HepG2 (cell line): ENCODE results near the gene MXRA8. TPM values are rescaled to one million over a fixed set of nuclear protein-coding genes. Genes with fewer than 3 reads are reported as not detected.
A peak's percentile ranks its signal among the peaks of the same experiment; 100 is the strongest.

ENCODE experiments used
- FOXA1 ChIP-seq, 2 experiments: fragments of 450-650 bp in 1 of 2; sonication (generic) in 1 of 2; formaldehyde crosslinking in 1 of 2; IDR thresholded peaks; 2 replicates each; pipeline versions ENCODE4 v1.4.0 to v1.6.1; 2016 to 2020; ENCODE audit warnings: missing genetic modification reagents in 1 of 2
- FOXO4 ChIP-seq: sonication (generic); formaldehyde crosslinking; conservative IDR thresholded peaks from 2 replicates; pipeline ENCODE4 v1.8.1; 2023; ENCODE audit warnings: missing genetic modification reagents
- JUN ChIP-seq: sonication (generic); formaldehyde crosslinking; IDR thresholded peaks from 2 replicates; pipeline ENCODE4 v1.4.0; 2020; ENCODE audit warnings: mild to moderate bottlenecking, missing genetic modification reagents
- NCOA2 ChIP-seq: sonication (generic); formaldehyde crosslinking; IDR thresholded peaks from 2 replicates; pipeline ENCODE4 v1.8.0; 2022; ENCODE audit warnings: inconsistent platforms
- PAF1 ChIP-seq: IDR thresholded peaks from 2 replicates; pipeline ENCODE4 v1.6.1; 2016; ENCODE audit warnings: missing genetic modification reagents, missing compliant biosample characterization
- PCBP1 ChIP-seq: fragments of 200-400 bp; formaldehyde crosslinking; IDR thresholded peaks from 2 replicates; pipeline ENCODE4 v1.6.1; 2017; ENCODE audit warnings: mild to moderate bottlenecking, low read depth, low read length, borderline replicate concordance
- RFX5 ChIP-seq: IDR thresholded peaks from 2 replicates; pipeline ENCODE4 v1.6.1; 2011; ENCODE audit warnings: low read depth, low read length, improper control_type of control experiment
- RNF2 ChIP-seq: fragments of 450-650 bp; conservative IDR thresholded peaks from 2 replicates; pipeline ENCODE4 v1.6.1; 2016; ENCODE audit warnings: low read depth
- SYNCRIP ChIP-seq: fragments of 200-400 bp; formaldehyde crosslinking; IDR thresholded peaks from 2 replicates; pipeline ENCODE4 v1.6.1; 2018; ENCODE audit warnings: mild to moderate bottlenecking, low read depth, low read length; ENCODE audit not compliant: insufficient read depth
- TGIF2 ChIP-seq: IDR thresholded peaks from 2 replicates; pipeline ENCODE4 v1.6.1; 2016; ENCODE audit warnings: control low read depth, missing compliant biosample characterization
- TMF1 ChIP-seq: sonication (generic); formaldehyde crosslinking; IDR thresholded peaks from 2 replicates; pipeline ENCODE4 v1.8.1; 2022; ENCODE audit warnings: low read depth, missing genetic modification reagents
- ZNF20 ChIP-seq: sonication (generic); formaldehyde crosslinking; IDR thresholded peaks from 2 replicates; pipeline ENCODE4 v1.4.0; 2020; ENCODE audit warnings: mild to moderate bottlenecking, moderate library complexity, missing genetic modification reagents
- ZNF3 ChIP-seq: IDR thresholded peaks from 2 replicates; pipeline ENCODE4 v1.7.0; 2017; ENCODE audit warnings: inconsistent platforms
- ZNF34 ChIP-seq: sonication (generic); formaldehyde crosslinking; IDR thresholded peaks from 2 replicates; pipeline ENCODE4 v1.4.0; 2020; ENCODE audit warnings: mild to moderate bottlenecking, missing genetic modification reagents, borderline replicate concordance
- ZNF580 ChIP-seq: IDR thresholded peaks from 2 replicates; pipeline ENCODE4 v1.6.1; 2016; ENCODE audit warnings: low read depth, borderline replicate concordance
- ZNF713 ChIP-seq: sonication (generic); formaldehyde crosslinking; IDR thresholded peaks from 2 replicates; pipeline ENCODE4 v1.4.0; 2020; ENCODE audit warnings: mild to moderate bottlenecking, missing genetic modification reagents
- ZNF737 ChIP-seq: sonication (generic); formaldehyde crosslinking; IDR thresholded peaks from 2 replicates; pipeline ENCODE4 v1.5.0; 2020; ENCODE audit warnings: missing genetic modification reagents, mild to moderate bottlenecking, borderline replicate concordance
- ZNF761 ChIP-seq: sonication (generic); formaldehyde crosslinking; conservative IDR thresholded peaks from 2 replicates; pipeline ENCODE4 v1.4.0; 2020; ENCODE audit warnings: mild to moderate bottlenecking, missing genetic modification reagents
- ZNF781 ChIP-seq: sonication (generic); formaldehyde crosslinking; IDR thresholded peaks from 2 replicates; pipeline ENCODE4 v1.5.1; 2020; ENCODE audit warnings: borderline replicate concordance, mild to moderate bottlenecking, missing genetic modification reagents; ENCODE audit errors: not compliant biosample characterization
- ZNF800 ChIP-seq: sonication (generic); formaldehyde crosslinking; IDR thresholded peaks from 2 replicates; pipeline ENCODE4 v1.4.0; 2020; ENCODE audit warnings: missing genetic modification reagents
- ZSCAN30 ChIP-seq: sonication (generic); formaldehyde crosslinking; IDR thresholded peaks from 2 replicates; pipeline ENCODE4 v1.5.0; 2020; ENCODE audit warnings: mild to moderate bottlenecking, missing genetic modification reagents
- polyA plus RNA-seq, 8 experiments: library from polyadenylated mRNA; depleted of rRNA in 3 of 8; stranded (reverse) in 7 of 8; unstranded in 1 of 8; fragments of >200 nt; fragmentation: Illumina TruSeq in 4 of 8; extraction: Trizol in 4 of 8; gene quantifications; 2 replicates each; pipeline versions ENCODE4 v1.2.1 to v1.2.3, GENCODE V29; 2011 to 2016; ENCODE audit warnings: low read depth in 4 of 8, missing spikeins in 1 of 8, mixed read lengths in 1 of 8; ENCODE audit not compliant: insufficient read depth in 1 of 8
- total RNA-seq, 5 experiments: library from RNA; depleted of rRNA; stranded (reverse); fragments of >200 nt; fragmentation: Illumina TruSeq; extraction: Trizol; gene quantifications; 2 replicates each; pipeline ENCODE4 v1.2.3, GENCODE V29; 2016; ENCODE audit warnings: low read depth in 1 of 5
- TF ChIP-seq, protein P1 (sequence below): sonication (generic); formaldehyde crosslinking; conservative IDR thresholded peaks from 2 replicates; pipeline ENCODE4 v1.5.0; 2020; ENCODE audit warnings: missing genetic modification reagents

MXRA8 gene
- total and polyA plus RNA-seq, 2 of the 13 experiments (the other 11 are each of a cell fraction or from before 2014, with no cell fraction given) = 19.8 to 44.8 TPM

DNA sequence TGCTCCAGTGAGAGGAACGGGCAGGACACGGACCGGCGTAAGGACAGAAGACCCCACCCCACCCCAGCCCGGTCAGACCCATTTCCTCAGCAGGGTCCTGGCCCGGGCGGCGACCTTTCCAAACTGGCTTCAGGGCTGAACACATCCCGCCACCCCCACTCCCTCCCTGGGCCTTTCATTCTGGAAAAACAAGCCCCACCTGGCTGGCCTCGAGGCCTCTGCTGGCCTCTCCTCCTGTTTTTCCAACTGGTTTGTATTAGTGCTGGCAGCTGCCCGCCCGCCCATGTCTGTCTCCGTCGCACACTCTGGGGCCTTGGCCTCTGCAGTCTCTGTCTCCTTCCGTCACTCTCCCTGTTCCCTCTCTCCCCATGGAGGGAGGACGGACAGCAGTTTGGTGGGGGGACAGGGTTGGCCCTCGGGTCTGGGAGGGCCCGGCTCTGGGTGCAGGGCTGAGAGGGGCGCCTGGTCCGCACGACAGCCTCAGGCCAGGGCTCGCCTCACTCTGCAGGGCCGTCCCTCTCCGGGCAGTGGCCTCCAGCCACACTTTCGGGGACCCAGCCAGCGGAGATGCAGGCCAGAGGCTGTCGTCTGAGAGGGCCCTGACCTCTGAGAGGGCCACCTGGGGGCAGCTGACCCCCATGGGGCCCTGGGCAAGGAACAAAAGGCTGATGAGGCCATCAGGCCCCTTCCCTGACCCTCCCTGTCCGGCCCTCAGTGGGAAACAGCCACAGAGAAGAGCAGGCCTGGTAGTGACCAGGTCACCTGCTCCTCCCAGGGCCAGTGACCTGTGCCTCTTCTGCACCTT lies 1.5 kb upstream of the MXRA8 start (continued):
- TF ChIP-seq ZNF761 (CRISPR knock-in tag) (no peak), ZNF34 (CRISPR knock-in tag) (no peak), SYNCRIP (no peak), FOXO4 (no peak), ZNF781 (CRISPR knock-in tag) (no peak), ZNF20 (CRISPR knock-in tag) (no peak), TGIF2 (CRISPR knock-in tag) (no peak; the same call in 1 of the 2 replicates), ZNF737 (CRISPR knock-in tag) (no peak), PAF1 (CRISPR knock-in tag) (no peak), ZNF580 (CRISPR knock-in tag) (no peak), ZNF800 (CRISPR knock-in tag) (no peak), ZNF3 (CRISPR knock-in tag) (no peak), PCBP1 (no peak; the same call in 1 of the 2 replicates), ZNF713 (0 out of 2 replicates have a peak, but pooled peaks have one; percentile 35), RFX5 (no peak), ZSCAN30 (CRISPR knock-in tag) (no peak), NCOA2 (CRISPR knock-in tag) (peak; percentile 53), RNF2 (no peak), FOXA1 (IDR thresholded peaks at IDR 0.05) (no peak), FOXA1 (CRISPR knock-in tag; IDR thresholded peaks at IDR 0.05) (no peak), JUN (CRISPR knock-in tag) (no peak), TMF1 (CRISPR knock-in tag) (no peak)
- TF ChIP-seq, protein P1, sequence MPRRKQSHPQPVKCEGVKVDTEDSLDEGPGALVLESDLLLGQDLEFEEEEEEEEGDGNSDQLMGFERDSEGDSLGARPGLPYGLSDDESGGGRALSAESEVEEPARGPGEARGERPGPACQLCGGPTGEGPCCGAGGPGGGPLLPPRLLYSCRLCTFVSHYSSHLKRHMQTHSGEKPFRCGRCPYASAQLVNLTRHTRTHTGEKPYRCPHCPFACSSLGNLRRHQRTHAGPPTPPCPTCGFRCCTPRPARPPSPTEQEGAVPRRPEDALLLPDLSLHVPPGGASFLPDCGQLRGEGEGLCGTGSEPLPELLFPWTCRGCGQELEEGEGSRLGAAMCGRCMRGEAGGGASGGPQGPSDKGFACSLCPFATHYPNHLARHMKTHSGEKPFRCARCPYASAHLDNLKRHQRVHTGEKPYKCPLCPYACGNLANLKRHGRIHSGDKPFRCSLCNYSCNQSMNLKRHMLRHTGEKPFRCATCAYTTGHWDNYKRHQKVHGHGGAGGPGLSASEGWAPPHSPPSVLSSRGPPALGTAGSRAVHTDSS = no peak
